Body of pancreas (tissue), 4 donors: ENCODE data around the gene TSTD2.

Experiments used
- CTCF ChIP-seq, 7 experiments: fragments of 450-650 bp in 4 of 7; fragments of 200-600 bp in 3 of 7; sonication (generic) in 3 of 7; IDR thresholded peaks; one replicate each; pipeline ENCODE4 v1.5.1; 2016 to 2019; ENCODE audit warnings: antibody characterized with exemption in 7 of 7
- POLR2A ChIP-seq, 3 donors: fragments of 450-650 bp; IDR thresholded peaks; one replicate each; pipeline ENCODE4 v1.6.1; 2016; ENCODE audit warnings: antibody characterized with exemption in 3 of 3, mild to moderate bottlenecking in 2 of 3

- TF ChIP-seq CTCF (IDR thresholded peaks at IDR 0.05), result no peak
- TF ChIP-seq POLR2A (IDR thresholded peaks at IDR 0.05), result no peak
These were observed 78.5 kb downstream of the TSTD2 start for GRCh38 chr9:97554566-97555075.
